Activated CD4-positive, alpha-beta T cell treated with anti-CD3 and anti-CD28 coated beads, Interleukin-10, Interleukin-2, amounts not matched to agents 100 ng/mL and 50 ng/mL, durations not matched to agents 16 hours and 8 hours (primary cell): Measurements from ENCODE around the gene RPE65.
A peak's percentile ranks its signal among the peaks of the same experiment; 100 is the strongest.
"Not testable (repeated sequence)": the region's sequence is repeated elsewhere in the genome, so short reads cannot be mapped to it uniquely, and the experiment has no call there.

Experiments used
- DNase-seq: peaks from one replicate; pipeline ENCODE4 v3.0.0-alpha.2; 2020

RPE65 gene

DNA sequence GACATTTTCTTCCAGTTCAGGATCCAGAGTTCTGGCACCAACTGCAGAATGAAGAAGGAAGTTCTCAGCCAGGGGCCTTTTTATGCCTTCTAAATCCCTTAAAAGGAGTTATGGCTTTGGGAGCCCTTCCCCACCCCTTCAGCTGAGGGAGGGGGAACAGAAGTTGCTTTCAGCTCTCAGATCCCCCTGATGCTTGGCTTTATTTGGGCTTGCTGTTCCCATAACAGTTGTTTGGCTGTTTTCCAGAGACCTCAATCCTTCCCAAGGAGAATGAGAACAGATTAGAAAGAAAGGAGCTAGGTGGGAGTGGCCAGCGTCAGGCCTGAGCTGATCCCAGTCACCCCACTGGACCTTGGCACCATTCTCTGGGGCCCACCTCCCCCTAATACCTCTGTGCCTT, at the start of gene RPE65:
RPE65 (minus strand) TSS at position 54 of the 400 bp plus-strand sequence; CDS start at position 5, 49 bp downstream.
- DNase-seq = no peak

DNA sequence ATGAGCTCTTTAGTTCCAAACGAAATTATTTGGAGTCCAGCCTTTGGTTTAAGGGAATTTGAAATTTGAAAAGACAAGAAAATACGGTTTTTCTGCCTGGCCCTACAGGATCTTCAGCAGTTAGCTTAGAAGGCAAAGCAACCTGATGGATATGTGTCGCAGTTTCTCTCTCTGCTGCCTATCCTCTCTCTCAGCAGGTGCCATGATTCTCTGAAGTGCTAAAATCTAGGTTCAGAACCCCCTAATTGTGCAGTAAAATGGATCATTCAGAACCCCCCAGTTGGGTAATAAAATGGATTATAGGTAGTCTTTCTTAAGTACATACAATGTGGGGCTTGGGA, 47.6 kb upstream of the RPE65 start:
- no peak for DNase-seq

DNA sequence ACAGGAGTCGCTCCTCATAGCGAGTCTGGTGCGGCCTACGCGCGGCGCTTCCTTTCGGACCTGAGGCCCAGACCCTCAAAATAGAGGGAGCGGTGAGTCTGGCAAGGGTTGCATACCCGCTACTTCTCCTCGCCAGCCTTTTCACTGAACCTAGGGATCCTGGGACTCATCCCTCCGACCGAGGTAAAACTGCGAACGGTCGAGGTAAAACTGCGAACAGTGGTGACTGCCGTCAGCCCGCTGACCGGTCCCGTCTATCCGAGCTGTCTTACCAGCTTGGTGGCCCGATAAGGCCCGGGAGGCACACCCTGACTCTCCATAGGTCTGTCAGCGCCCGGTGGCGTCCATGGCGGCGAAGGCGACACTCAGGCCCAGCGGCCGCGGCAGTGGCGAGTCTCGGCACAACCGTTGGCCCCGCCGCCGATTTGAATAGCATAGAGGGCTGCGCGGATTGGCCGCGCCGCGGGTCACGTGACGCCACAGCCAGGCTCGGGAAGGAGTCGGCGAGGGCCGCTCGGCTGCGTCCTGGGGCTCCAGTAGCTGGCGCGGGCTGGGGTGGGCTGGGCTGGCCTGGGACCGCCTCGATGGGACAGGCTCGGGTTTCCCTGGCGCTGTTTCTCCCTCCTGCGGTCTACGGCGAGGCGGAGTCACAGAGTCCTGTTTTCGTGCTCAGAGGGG, 47.1 kb upstream of the RPE65 start, which contains the start of gene DEPDC1:
DEPDC1 (minus strand) TSS at position 403 of the 678 bp plus-strand sequence; CDS start at position 320, 83 bp downstream.
- peak; percentile 93 for DNase-seq

DNA sequence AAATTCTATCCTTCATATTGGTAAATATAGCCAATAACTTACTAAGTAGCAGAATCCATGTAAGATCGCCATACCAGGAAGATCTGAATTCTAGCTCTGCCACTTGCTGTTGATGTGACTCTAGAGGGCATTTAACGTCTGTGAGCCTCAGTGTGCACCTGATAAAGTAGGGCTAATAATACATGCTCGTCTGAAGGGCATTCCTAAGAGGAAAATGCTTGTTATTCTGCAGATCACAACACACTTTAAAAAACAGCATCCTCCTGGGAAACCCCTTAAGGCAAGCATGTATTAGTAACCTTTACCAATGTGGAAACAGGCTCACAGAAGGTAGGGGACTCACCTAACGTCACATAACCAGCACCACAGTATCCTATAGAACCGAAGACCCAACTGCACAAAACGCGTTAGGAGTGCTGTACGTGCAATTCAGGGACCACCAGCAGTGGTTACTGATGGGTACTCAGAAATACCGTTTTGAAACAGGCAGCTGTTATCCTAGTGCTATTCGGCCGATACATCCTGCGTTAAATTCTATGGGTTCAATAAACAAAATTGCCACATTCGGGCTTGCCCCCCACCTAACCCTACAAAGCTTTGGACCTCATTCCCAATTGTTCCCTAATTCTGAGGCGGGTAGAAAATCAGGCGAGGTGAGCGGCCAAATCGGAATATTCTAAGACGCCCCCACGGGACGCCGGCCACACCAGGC, 46.4 kb upstream of the RPE65 start:
- DNase-seq = peak; percentile 19

DNA sequence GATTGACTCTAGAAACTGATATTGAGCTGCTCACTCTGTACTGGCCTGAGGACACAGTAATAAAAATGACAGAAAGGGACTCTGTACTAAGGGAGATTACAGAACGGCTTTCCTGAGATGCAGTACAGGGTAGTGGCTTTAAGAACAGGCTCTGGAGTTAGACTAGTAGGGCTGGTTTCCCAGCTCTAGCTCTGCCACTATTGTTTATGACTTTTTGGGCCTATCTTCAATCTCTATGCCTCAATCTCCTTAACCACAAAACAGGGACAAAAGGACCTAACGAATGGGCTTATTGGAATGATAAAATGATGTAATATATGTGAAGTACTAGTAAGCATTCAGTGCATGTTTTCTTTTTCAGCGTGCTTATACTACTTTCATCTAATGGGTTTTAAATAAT, 45.8 kb upstream of the RPE65 start:
- DNase-seq = no peak

DNA sequence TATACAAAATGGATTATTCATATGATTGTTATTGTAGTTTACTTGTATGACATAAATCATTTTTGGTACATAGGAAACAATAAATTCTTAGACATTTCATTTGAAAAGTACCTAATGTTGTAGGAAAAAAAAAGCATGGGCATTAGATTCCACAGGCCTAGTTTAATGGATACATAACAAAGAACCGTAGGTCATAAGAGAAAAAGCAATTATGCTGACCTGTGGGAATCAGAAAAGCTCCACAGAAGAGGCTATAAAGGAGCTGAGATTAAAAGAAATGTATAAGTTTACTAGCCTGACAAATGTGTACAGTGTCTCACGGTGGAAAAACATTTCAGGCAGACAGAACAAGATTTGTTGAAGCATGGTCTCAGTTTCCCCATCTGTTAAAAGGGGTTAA, 43.4 kb upstream of the RPE65 start:
- no peak for DNase-seq

DNA sequence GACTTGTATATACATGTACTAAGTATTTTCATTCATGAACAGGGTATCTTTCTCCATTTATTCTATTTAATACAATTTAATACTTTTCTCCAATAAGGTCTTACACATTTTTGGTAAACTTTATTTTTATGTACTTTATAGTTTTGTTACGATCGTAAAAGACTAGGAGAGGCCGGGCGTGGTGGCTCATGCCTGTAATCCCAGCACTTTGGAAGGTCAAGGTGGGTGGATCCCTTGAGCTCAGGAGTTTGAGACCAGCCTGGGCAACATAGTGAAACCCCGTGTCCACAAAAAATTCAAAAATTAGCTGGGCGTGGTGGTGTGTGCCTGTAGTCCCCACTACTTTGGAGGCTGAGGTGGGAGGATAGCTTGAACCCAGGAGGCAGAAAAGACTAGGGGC, 42.5 kb upstream of the RPE65 start:
- not testable (repeated sequence) for DNase-seq

DNA sequence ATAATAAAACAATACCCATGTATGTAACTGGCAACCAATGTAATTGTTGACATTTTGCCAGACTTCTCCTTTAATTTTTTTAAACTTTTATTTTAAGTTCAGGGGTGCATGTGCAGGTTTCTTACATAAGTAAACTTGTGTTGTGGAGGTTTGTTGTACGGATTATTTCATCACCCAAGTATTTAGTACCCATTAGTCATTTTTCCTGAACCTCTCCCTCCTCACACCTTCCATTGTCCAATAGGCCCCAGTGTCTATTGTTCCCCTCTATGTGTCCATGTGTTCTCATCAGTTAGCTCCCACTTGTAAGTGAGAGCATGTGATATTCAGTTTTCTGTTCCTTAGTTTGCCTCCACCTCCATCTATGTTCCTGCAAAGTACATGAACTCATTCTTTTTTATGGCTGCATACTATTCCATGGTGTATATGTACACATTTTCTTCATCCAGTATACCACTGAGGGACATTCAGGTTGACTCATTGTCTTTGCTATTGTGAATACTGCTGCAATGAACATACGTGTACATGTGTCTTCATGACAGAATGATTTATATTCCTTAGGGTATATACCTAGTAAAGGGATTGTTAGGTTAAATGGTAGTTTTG, 40.4 kb upstream of the RPE65 start:
- no peak for DNase-seq

GRCh38 chr1:68485431-68486022, 35.8 kb upstream of the RPE65 start:
- DNase-seq = no peak

DNA sequence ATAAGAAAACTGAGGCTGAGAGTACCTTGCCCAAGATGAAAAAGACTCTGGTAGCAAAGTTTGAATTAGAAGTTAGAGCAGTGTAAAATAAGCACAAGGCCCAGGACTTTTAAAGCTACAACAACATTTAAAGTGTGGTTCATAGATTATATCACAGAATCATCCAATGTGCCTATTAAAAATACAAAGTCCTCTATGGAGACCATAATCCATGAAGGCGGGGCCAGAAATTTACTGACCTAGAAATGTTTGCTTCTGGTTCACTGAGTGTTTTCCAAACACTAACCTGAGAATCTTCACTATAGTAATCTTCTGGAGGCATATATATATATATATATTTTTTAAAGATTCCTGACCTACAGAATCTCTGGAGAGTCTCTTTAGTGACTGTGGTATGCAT, 34.9 kb upstream of the RPE65 start:
- no peak for DNase-seq

DNA sequence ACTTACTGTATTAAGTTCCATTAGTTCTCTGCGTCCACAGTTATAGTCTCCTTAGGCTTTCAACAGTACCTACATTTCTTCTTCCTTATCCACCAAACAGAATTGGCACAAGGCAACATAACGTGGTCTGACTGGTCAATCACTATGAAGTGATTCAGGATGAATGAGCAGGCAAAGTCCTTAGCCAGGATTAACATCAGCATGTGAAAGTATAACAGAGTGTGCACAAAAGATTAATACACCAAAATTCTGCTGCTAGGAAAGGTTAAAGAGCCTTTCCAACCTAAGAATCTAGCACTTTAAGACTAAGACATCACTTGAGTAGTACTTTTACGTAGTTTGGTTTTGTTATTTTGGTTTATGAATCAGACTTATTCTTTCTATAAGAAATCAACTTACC, 31.3 kb upstream of the RPE65 start:
- no peak for DNase-seq

GRCh38 chr1:68479501-68479900, 29.7 kb upstream of the RPE65 start:
- DNase-seq = no peak

GRCh38 chr1:68478662-68479061, 28.9 kb upstream of the RPE65 start:
- no peak for DNase-seq

- DNase-seq = not testable (repeated sequence)
These were observed 26.9 kb upstream of the RPE65 start for GRCh38 chr1:68476626-68477025.

DNA sequence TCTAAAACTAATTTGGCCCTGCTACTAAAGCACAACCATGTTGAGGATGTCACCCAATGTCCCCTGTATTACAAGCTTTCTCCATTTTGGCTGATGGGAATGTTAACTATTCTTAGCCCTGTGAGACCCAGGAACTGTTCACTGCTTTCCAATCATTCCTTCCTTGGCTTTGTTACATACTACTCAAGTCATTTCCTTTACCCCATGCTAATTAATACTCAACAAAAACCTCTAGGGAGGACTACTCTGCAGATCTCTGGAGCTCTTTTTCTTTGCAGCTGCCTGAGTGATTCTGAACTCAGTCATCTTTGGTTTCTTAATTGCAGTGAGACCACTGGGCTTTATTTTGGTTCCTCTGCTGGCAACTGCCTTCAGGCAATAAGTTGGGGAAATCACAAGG, 23.3 kb upstream of the RPE65 start:
- no peak for DNase-seq

DNA sequence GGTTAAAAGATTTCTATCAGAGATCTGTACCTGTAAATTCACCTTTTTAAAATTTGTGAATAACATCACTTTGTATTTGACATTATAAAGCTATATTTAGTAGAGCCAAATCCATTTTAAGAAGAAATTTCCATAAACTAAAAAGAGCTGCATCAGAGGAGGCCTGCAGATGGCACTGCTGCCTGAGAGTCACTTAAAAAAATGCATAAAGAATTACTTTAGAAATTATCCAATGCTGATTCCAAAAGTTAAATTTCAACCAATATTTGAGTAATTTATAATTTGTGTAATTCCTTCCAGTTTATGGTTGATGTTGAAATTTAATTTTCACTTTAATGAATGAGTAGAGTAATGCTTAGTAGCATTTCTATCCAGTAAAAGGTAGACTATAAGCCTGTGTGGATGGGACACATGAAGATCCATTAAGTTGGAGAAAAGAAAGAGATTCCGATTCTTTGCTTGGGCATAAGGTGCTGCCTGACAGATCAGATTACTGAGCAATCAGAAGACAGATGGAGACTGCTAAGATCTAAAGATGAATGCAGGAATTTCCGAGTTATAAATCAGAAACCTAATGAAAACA, 20.7 kb upstream of the RPE65 start:
- no peak for DNase-seq

DNA sequence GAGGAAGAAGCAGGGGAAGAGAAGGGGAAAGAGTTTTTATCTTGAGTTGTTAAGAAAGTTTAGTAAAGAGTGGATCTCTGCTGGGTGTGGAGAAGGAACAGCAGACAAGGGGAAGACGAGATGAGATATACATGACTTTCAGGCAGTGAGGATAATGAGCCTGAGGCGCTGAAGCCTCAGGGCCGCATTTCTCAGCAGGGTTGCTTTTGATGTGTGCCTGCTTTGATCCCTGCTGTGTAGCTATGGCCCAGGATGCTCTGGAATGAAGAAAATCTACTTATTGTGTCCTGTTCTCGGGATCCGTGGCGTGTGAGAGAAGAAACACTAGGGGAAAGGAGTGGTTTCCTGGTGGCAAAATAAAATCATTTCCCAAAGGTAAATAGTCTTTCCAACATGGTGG, 15.1 kb upstream of the RPE65 start:
- DNase-seq = no peak

DNA sequence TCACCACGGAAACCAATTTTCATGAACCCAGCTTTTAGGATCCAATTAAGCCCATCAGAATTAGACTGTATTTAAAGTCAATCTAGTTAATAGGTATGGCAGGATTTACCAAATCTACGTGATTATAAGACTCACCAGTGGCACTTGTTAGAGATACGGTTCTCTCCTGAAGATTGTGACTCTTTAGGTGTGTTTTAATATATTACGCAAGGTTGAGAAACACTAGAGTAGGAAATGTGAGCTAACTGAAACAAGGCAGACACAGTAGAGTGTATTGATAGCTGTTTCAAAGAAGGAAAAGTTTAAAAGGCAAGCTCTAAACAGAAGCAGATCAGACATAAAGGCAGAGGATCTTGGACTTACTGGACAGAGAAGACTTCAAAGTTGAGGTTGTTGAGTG, 11.2 kb upstream of the RPE65 start:
- no peak for DNase-seq

DNA sequence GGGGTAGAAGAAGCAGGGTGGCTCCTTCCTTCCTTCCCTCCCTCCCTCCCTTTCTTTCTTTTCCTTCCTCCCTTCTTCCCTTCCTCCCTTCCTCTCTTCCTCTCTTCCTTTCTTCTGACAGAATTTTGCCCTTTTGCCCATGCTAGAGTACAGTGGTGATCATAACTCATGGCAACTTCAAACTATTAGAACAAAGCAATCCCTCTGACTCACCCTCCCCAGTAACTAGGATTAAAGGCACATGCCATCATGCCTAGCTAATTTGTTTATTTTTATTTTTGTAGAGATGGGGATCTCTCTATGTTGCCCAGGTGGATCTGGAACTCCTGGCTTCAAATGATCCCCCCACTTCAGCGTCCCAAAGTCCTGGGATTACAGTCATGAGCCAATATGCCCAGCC, 10.0 kb upstream of the RPE65 start:
- DNase-seq = no peak

- no peak for DNase-seq
These were observed 9.3 kb upstream of the RPE65 start for GRCh38 chr1:68459091-68459490.

GRCh38 chr1:68456202-68456601, 6.4 kb upstream of the RPE65 start:
- no peak for DNase-seq

DNA sequence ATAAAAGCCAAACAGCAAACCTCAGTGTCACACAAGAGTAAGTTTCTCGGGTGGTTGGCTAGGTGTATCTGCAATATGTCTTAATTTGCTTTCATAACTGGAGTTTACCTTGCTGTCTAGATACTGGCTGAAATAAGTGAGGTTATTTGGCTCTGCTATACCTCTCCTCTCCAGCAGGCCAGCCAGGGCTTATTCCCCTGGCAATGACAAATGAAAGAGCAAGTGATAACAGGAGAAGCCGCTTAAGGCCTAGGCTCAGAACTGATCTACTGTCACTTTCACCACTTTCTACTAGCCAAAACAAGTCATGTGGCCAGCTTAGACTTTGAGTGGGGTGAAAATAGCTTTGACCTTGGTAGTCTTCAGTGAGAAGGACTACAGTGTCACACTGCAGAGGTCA, 4.8 kb upstream of the RPE65 start:
- no peak for DNase-seq

DNA sequence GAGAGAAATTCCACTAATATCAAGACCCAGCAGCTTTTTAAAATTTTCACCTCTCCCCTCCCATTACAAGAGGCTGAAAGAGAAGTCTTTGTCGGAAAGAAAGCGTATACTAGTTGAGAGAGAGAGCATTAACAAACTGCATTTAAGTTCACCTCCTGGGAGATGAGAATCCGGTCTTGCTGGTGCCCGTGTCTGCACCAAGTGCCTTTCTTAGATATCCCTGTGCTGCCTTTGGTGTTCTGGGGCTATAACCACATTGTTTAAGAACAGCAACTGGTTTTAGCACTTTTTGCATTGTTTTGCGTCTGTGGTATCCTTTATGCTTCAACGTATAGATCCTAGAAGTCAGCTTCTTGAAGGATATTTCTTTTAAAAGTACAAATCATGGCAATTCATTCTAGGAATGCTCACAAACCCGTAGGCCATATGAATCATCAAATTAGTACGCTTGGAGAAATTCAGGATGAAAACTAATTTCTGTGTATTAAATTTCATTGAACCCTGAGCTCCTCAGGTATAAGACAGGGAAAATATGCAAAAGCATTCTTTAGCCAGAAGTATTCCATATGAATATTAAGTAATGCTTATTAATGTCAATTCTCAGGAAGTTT, 3.4 kb upstream of the RPE65 start:
- no peak for DNase-seq
